K562 (cell line): ENCODE data around the gene PRKCB. TPM values are rescaled to one million over a fixed set of nuclear protein-coding genes. Genes with fewer than 3 reads are reported as not detected.
A peak's percentile ranks its signal among the peaks of the same experiment; 100 is the strongest.

Experiments
- CHD4 ChIP-seq: fragments of 200-600 bp; sonication (generic); IDR thresholded peaks from 3 replicates; pipeline ENCODE4 v1.6.1; 2012; ENCODE audit warnings: low read depth, mild to moderate bottlenecking, mixed read lengths, low read length, inconsistent platforms; ENCODE audit not compliant: insufficient read depth, insufficient replicate concordance, poor library complexity, severe bottlenecking
- CREM ChIP-seq: IDR thresholded peaks from 2 replicates; pipeline ENCODE4 v1.6.1; 2014; ENCODE audit warnings: antibody characterized with exemption, low read depth
- FOXP1 ChIP-seq: sonication (generic); formaldehyde crosslinking; IDR thresholded peaks from 2 replicates; pipeline ENCODE4 v1.8.0; 2022; ENCODE audit warnings: mild to moderate bottlenecking, missing genetic modification reagents
- ILK ChIP-seq: fragments of 450-650 bp; IDR thresholded peaks from 2 replicates; pipeline ENCODE4 v1.6.1; 2016; ENCODE audit warnings: missing genetic modification characterization, low read depth, mild to moderate bottlenecking, missing compliant biosample characterization, moderate library complexity, borderline replicate concordance
- KAT7 ChIP-seq: sonication (generic); formaldehyde crosslinking; IDR thresholded peaks from 2 replicates; pipeline ENCODE4 v1.8.0; 2022; ENCODE audit warnings: missing genetic modification reagents, mild to moderate bottlenecking, borderline replicate concordance
- LARP7 ChIP-seq: fragments of 450-650 bp; IDR thresholded peaks from 2 replicates; pipeline ENCODE4 v1.6.1; 2016
- MAFK ChIP-seq: IDR thresholded peaks from 2 replicates; pipeline ENCODE4 v1.6.1; 2011; ENCODE audit warnings: low read length, improper control_type of control experiment
- MAZ ChIP-seq, 2 experiments: fragments of 450-650 bp in 1 of 2; sonication (generic) in 1 of 2; formaldehyde crosslinking; IDR thresholded peaks in 1 of 2; conservative IDR thresholded peaks in 1 of 2; 2 replicates each; pipeline versions ENCODE4 v1.4.0 to v1.5.0; 2020; ENCODE audit warnings: mild to moderate bottlenecking in 1 of 2, missing genetic modification reagents in 1 of 2
- MTA2 ChIP-seq: fragments of 450-650 bp; IDR thresholded peaks from 2 replicates; pipeline ENCODE4 v1.6.1; 2016; ENCODE audit warnings: low read depth
- PML ChIP-seq: IDR thresholded peaks from 2 replicates; pipeline ENCODE4 v1.6.1; 2012; ENCODE audit warnings: low read length, inconsistent platforms
- RBM22 ChIP-seq: fragments of 200-400 bp; formaldehyde crosslinking; IDR thresholded peaks from 2 replicates; pipeline ENCODE4 v1.6.1; 2018; ENCODE audit warnings: low read length, low read depth; ENCODE audit not compliant: poor library complexity, severe bottlenecking
- RFX5 ChIP-seq: IDR thresholded peaks from 2 replicates; pipeline ENCODE4 v1.6.1; 2011; ENCODE audit warnings: low read depth, mild to moderate bottlenecking, improper control_type of control experiment, low read length
- SAFB2 ChIP-seq: fragments of 200-400 bp; formaldehyde crosslinking; IDR thresholded peaks from 2 replicates; pipeline ENCODE4 v1.6.1; 2018; ENCODE audit warnings: borderline replicate concordance, low read length, low read depth, moderate library complexity; ENCODE audit not compliant: severe bottlenecking
- STAT5A ChIP-seq: IDR thresholded peaks from 2 replicates; pipeline ENCODE4 v1.6.1; 2012; ENCODE audit warnings: low read length, inconsistent platforms, borderline replicate concordance
- TBL1XR1 ChIP-seq, 2 experiments: IDR thresholded peaks; 2 replicates each; pipeline ENCODE4 v1.6.1; 2012; ENCODE audit warnings: improper control_type of control experiment in 2 of 2, low read length in 2 of 2, mild to moderate bottlenecking in 1 of 2
- TEAD4 ChIP-seq, 2 experiments: sonication (generic) in 1 of 2; formaldehyde crosslinking in 1 of 2; IDR thresholded peaks; 2 replicates each; pipeline versions ENCODE4 v1.6.1 to v1.8.0; 2012 to 2022; ENCODE audit warnings: borderline replicate concordance in 1 of 2, inconsistent platforms in 1 of 2, low read length in 1 of 2, mild to moderate bottlenecking in 1 of 2, missing genetic modification reagents in 1 of 2
- ZBTB12 ChIP-seq: fragments of 250-450 bp; sonication (Bioruptor Pico); IDR thresholded peaks from 2 replicates; pipeline ENCODE4 v1.4.0; 2020
- ZFP1 ChIP-seq: fragments of 450-650 bp; formaldehyde crosslinking; IDR thresholded peaks from 2 replicates; pipeline ENCODE4 v1.4.0; 2020; ENCODE audit warnings: mild to moderate bottlenecking, mixed read lengths
- ZNF133 ChIP-seq: fragments of 250-450 bp; sonication (Bioruptor Pico); IDR thresholded peaks from 2 replicates; pipeline ENCODE4 v1.4.0; 2020; ENCODE audit warnings: mild to moderate bottlenecking
- ZNF140 ChIP-seq: fragments of 250-450 bp; sonication (Bioruptor Pico); IDR thresholded peaks from 2 replicates; pipeline ENCODE4 v1.8.0; 2021; ENCODE audit warnings: moderate library complexity, mild to moderate bottlenecking, inconsistent platforms
- ZNF24 ChIP-seq: fragments of 450-650 bp; IDR thresholded peaks from 2 replicates; pipeline ENCODE4 v1.6.1; 2016
- ZNF274 ChIP-seq: IDR thresholded peaks from 2 replicates; pipeline ENCODE4 v1.6.1; 2011; ENCODE audit warnings: low read depth, mild to moderate bottlenecking, low read length, moderate library complexity, borderline replicate concordance
- ZNF395 ChIP-seq: fragments of 200-800 bp; sonication (Bioruptor generic); IDR thresholded peaks from 2 replicates; pipeline ENCODE4 v1.6.1; 2017; ENCODE audit warnings: missing genetic modification characterization, missing compliant biosample characterization
- ZNF57 ChIP-seq: fragments of 450-650 bp; formaldehyde crosslinking; IDR thresholded peaks from 2 replicates; pipeline ENCODE4 v1.4.0; 2020; ENCODE audit warnings: mild to moderate bottlenecking, moderate library complexity
- ZNF644 ChIP-seq: fragments of 200-800 bp; sonication (Bioruptor generic); IDR thresholded peaks from 2 replicates; pipeline ENCODE4 v1.6.1; 2016; ENCODE audit warnings: low read depth, missing genetic modification characterization, missing compliant biosample characterization
- ZNF668 ChIP-seq: fragments of 250-450 bp; sonication (Bioruptor Pico); IDR thresholded peaks from 2 replicates; pipeline ENCODE4 v1.8.0; 2022; ENCODE audit warnings: mild to moderate bottlenecking, inconsistent platforms
- polyA plus RNA-seq, 8 experiments: library from polyadenylated mRNA; depleted of rRNA in 4 of 8; stranded (reverse) in 5 of 8; unstranded in 3 of 8; fragments of >200 nt; fragmentation: Nextera tagmentation in 2 of 8; fragmentation: Illumina TruSeq in 1 of 8; extraction: Ambion mirVana in 2 of 8; extraction: Trizol in 1 of 8; gene quantifications; 2 replicates each; pipeline versions ENCODE4 v1.2.1 to v1.2.3, GENCODE V29; 2011 to 2014; ENCODE audit warnings: inconsistent platforms in 1 of 8, missing spikeins in 1 of 8
- total RNA-seq, 7 experiments: library from RNA; depleted of rRNA in 6 of 7; stranded (reverse); fragments of >200 nt in 6 of 7; fragmentation: Illumina TruSeq in 2 of 7; extraction: Trizol in 2 of 7; gene quantifications; 2 replicates each; pipeline versions ENCODE4 v1.2.1 to v1.2.3, GENCODE V29; 2011 to 2021; ENCODE audit warnings: low replicate concordance in 1 of 7

Gene PRKCB
- total and polyA plus RNA-seq, 9 of the 15 experiments (the other 6 are each of a cell fraction or from before 2014, with no cell fraction given): 49.9 to 276 (median 148) TPM

- no peak for TF ChIP-seq CHD4
- no peak for TF ChIP-seq RFX5
- peak; percentile 49; the same call in 1 of the 2 replicates for TF ChIP-seq CREM
- peak; percentile 53; the same call in 1 of the 2 replicates for TF ChIP-seq ZNF644 (tag)
- peak; percentile 91 for TF ChIP-seq LARP7
- peak; percentile 99 for TF ChIP-seq MTA2
- TF ChIP-seq ZNF668 (CRISPR knock-in tag): no peak
- no peak for TF ChIP-seq RBM22
- peak; percentile 48; the same call in 1 of the 2 replicates for TF ChIP-seq ZNF395 (CRISPR knock-in tag)
- TF ChIP-seq ZNF57 (CRISPR knock-in tag): no peak
- no peak for TF ChIP-seq SAFB2
- no peak for TF ChIP-seq ZNF133 (CRISPR knock-in tag)
- no peak for TF ChIP-seq ZNF274
- TF ChIP-seq PML: peak; percentile 97
- no peak for TF ChIP-seq ZBTB12 (CRISPR knock-in tag)
- TF ChIP-seq TBL1XR1 (IDR thresholded peaks at IDR 0.05; ENCODE audit: low read length in 2 of 2): peak; percentile 49 to 98; a peak in 3 of 4 replicates
- TF ChIP-seq ILK (tag): no peak
- no peak for TF ChIP-seq ZNF140 (CRISPR knock-in tag)
- TF ChIP-seq MAZ (CRISPR knock-in tag; conservative IDR thresholded peaks at IDR 0.05 in 1 of 2, IDR thresholded peaks at IDR 0.05 in 1 of 2): no peak
- no peak for TF ChIP-seq ZFP1 (CRISPR knock-in tag)
- 0 out of 2 replicates have a peak, but pooled peaks have one; percentile 44 for TF ChIP-seq FOXP1 (CRISPR knock-in tag)
- peak; percentile 76 for TF ChIP-seq MAFK
- peak; percentile 98 for TF ChIP-seq TEAD4 (IDR thresholded peaks at IDR 0.05; ENCODE audit: low read length)
- no peak for TF ChIP-seq TEAD4 (CRISPR knock-in tag; IDR thresholded peaks at IDR 0.05; ENCODE audit: borderline replicate concordance)
- peak; percentile 91 for TF ChIP-seq STAT5A
- TF ChIP-seq ZNF24: peak; percentile 48; the same call in 1 of the 2 replicates
- no peak for TF ChIP-seq KAT7
Observed at GRCh38 chr16:24135624-24136565, 300.1 kb downstream of the PRKCB start (continued).
